ENCODE measurements around the gene NEMP2.
"Not testable (repeated sequence)": the region's sequence is repeated elsewhere in the genome, so short reads cannot be mapped to it uniquely, and the experiment has no call there.

Gene NEMP2

DNA sequence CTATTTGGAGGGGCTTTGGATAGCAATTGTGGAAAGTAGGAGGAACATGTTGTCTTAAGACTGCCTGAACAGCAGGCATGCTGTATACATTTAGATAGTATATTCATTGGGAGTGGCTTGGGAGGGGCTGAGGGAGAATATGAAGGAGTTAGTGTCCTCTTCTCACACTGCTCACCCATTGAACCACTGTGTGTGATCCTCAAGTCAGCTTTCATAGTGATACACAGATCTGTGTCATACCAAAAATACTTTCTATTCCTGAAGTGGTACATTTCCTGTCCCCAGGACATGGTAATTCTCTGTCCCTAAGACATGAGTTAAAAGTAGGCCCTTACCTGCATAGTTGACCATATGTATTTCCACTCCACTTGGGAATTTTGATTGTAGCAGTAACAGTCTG, 9.6 kb downstream of the NEMP2 start:
- DNase-seq, result no peak

DNA sequence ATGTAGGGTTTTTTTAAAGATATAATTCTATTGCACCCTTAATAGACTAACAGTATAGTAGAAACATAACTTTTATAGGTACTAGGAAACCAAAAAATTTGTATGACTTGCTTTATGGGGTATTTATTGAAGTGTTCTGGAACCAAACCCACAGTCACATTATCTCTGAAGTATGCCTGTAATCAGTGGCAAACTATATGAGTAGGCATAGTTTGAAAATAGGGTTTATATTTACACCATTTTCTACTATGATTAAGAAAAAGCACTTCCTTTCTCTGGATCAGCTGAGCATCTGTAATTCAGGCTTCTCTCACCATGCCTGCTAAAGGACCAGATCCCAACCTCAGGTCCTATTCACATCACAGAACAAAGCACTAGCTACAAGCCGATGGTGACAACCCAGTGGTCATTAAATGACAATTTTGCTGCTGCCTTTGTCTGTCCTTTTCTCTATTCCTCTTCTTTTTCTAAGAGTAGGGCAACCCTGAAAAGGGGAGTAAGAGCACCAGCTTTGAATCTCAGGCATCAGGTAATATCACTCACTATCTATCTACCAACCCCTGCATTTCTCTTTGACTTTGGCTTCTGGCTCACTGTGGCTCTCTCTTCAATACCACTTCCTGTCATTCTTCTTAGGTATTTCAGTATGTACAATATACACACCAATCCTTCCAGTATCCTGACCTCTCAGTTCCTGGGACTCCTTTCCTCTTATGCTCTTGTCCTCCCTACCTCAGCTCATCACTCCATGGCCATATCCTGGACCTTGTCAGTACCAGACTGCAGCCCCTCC, 14.4 kb downstream of the NEMP2 start:
- peak in 1 of 5 experiments; percentile 85 for DNase-seq

DNA sequence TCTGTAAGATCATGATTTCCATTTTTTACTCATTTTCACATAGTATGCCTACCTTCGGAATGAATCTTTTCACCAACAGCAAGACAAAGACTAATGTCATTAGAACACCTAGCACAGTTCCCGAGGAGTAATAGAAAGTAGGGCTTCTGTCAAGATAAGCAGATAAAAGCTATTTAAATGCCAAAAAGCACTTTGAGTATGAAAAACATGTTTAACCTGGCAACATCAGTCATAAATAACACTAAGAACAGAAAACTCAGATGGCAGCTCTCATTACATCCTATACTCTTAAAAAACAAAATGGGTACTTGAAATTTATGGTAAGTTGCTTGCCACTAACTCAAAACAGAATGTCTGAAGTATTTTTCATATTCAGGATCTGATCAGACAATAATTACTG, 17.1 kb downstream of the NEMP2 start:
- DNase-seq, result no peak

DNA sequence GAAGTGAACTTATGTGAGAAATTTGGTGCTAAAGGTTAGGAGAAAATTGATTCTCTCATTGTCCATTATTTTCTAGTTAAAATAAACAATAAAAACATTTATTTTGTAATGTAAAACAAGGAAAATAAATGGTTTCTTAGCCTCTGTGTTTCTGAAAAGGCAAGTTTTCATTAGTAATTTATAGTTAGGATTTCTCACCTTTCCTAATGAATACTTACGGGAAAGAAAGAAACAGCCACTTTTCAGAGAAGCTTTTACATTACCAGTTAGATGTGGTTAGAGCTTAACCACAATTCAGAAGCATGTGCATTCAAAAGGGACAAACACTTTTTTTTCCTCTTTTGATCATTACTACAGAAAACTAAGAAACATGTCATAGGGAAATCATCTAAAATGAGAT, 18.8 kb downstream of the NEMP2 start:
- DNase-seq, result peak in 2 of 5 experiments; percentile 18 to 60

DNA sequence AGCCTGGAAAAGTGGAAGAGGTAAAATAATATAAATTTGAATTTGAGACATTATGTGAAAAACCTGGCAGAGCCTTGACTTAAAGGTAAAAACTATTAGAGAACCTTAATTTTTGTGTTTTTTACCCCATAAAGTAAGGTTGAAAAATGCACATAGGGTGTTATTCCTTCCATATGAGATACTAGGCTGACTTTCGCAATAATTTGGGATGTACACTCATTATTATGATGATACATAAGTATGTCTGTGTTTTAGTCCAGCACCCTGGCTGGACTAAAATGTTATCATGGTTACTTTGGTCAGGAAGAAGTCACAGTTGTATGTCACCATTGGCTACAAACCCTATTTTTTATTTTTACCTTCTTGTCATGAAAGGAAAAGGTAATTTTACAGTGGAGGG, 19.8 kb downstream of the NEMP2 start:
- DNase-seq, result no peak

DNA sequence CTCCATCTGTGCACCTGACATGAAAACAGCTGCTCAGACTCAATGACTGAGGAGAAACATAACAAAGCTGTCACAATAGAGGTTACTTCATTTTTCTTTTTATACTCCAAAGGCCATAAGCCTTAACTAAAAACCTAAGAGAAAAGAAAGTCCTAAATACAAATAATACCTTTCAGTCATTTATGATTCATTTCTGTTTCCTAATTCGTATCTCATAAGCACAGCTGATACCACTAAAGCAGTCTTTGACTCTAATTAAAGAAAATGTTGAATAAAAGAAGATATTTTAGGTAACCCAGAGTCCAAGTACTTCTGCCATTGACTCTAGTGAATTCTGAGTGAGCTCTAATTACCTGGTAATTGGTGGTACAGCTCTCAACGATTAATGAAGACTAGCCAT, 20.6 kb downstream of the NEMP2 start:
- no peak for DNase-seq

DNA sequence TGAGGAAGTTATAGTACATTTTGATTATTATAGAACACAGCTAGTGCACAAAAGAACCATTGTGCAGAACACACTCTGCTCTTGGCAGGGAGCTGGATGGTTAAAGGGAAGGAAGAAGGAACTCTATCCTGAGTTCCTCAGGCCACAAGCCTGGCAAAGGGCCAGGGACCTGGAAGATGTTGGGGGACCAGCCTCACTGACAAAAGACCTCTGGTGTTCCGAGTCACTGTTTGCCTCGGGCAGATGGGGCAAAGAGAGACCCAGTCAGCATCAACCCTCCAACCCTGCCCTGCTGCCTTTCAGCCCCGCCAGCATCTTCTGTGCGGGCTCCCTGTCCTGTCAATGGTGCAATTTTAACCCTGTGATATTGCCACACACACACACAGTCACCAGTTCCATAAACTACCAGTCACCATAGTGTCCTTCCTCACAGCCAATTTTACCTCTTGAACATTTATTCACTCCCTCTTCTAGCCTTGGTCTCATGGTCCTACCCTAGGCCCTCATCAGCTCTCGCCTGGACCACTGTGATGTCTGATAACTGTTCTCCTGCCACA, 21.9 kb downstream of the NEMP2 start:
- DNase-seq, result no peak

DNA sequence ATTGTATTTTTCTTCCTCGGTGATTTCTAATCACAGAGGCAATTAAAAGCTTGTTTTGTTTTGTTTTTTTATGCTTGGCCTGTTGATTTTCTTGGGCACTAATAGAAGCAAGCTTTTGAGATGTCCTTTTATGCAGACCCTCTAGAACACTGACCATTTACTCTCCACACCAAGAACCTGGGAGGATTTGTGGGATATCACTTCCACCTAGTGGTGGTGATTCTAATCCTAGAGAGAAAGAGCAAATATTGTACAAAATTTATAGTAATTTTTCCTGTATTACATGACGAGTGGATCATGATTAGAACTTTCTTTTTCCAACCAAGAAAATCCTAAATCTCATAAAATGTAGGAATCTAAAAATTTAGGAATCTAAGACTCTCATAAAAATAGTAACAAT, 23.4 kb downstream of the NEMP2 start:
- no peak for DNase-seq

DNA sequence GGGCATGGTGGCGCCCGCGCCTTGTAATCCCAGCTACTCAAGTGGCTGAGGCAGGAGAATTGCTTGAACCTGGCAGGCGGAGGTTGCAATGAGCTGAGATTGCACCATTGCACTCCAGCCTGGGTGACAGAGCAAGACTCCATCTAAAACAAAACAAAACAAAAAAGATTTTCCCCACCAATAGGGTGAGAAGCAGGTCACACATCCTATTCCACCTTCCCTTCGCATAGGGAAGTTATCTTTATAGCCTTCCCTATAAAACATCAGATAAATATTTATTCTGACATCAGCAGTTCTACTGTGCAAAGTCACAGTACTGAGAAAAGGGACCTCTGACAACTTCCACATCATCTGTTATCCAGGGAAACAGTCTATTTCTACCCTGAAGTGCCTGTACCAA, 24.6 kb downstream of the NEMP2 start:
- DNase-seq, result not testable (repeated sequence)

DNA sequence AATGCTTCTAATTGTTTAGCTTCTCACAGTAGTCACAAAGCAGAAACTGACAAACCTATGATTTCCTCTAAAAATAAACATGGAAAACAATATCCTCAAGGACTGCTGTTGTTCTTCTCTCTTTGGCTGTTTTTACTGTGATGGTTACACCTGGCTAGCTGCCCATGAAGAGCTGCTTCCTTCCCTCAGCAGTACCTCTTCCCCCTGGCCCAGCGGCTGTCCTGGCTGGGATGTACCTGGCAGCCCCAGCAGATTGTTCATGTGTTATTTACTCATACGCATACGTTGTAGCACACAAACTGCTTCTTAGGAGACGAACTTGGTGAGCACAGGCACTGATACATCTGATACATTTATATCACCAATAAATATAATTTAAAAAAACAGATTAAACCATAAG, 27.4 kb downstream of the NEMP2 start:
- DNase-seq, result no peak

DNA sequence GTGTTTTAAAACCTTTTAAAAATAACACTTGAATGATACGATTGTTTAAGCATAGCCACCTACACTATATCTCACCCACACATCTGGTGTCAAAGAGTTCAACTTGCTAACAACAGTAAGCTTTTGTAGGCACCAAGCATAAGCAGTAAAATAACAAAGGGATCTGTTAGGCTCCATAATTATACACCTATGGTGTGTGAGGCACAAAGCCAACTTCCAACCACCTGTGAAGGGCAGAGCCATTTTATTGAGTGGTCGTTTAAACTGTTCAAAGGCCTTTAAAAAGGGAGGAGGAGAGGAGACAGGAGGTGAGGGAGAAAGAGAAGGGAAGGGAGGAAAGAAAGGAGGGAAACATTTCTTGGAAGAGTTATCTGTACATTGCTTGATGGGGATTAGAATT, 27.9 kb downstream of the NEMP2 start:
- DNase-seq, result no peak

DNA sequence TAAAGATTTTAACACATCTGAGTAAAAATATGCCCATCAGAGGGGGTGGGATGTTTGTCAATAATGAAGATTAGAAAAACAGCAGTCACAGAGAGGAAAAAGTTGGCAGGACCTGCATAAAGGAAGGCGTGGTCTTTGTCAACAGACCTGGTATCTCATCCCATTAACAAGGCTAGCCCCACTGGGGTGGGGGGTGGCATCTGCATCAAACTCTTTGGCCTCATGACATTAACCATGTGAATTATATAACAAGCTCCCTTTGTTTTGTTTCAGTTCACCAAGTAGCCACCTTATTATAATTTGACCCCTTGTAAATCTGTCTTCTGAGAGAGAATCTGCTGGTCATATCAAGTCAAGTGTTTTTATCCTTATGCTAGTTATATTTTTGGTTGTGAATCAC, 28.8 kb downstream of the NEMP2 start:
- no peak for DNase-seq

DNA sequence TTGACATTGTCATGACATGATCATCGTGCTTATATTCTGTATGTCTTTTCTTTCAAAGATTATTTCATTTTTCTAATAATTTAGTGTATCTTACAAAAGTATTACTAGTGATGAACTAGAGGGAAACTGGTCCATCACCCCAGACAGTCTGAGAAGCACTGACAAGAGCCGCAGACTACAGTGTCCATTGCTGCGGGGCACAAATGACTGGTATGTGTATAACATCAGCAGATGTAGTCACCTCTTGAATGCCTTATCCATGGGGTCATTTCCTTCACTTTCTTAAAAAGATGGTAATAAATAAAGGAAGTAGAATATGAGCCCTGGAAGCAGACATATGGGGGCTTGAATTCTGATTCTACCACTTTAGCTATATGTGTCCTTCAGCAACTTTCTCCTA, 29.6 kb downstream of the NEMP2 start:
- DNase-seq, result no peak

DNA sequence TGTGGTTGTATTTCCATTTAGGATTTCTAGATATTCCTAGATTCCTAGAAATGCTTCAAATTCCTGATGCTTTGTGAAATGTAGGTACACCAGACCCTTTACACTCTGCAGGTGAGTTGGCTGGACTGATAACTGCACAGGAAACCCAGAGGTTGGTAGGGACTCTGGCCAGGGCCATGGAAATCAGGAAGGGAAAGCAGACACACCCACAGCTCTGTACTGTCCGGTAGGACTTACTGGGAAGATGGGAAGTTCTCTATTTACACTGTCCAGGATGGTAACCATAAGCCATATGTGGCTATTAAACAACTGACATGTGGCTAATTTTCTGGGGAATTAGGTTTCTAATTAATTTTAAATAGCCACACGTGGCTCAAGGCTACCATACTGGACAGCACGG, 31.4 kb downstream of the NEMP2 start:
- DNase-seq, result no peak

DNA sequence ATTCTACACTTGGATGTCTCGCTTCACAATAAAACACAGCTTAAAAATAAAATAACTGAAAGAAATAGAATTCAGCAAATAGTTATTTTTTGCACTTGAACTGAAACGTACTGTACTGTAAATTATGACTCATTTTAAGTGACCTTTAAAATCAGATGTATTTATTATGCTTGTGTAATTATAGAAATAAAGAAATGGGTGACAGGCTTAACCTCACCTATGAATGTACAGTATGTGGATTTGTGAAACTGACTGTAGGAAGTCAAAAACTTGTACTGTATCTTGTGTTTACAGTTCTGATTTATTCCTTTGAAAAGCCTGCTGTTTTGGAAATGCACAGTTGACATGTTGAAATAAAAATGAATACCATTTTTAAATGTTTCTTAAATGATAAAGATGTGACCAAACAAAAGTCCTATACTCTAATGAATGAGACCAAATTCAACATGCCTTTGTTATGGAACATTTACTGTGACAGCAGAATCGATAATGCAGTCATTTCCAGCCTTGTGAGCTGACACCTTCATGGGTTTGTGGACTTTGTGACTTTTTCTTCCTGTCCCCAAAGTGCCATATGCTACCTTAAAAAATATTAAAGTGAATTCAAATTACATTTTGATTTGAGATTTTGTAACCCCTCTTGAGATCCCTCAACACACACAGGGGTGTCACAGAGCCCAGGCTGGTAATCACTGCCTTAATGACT, 32.7 kb downstream of the NEMP2 start:
- no peak for DNase-seq

DNA sequence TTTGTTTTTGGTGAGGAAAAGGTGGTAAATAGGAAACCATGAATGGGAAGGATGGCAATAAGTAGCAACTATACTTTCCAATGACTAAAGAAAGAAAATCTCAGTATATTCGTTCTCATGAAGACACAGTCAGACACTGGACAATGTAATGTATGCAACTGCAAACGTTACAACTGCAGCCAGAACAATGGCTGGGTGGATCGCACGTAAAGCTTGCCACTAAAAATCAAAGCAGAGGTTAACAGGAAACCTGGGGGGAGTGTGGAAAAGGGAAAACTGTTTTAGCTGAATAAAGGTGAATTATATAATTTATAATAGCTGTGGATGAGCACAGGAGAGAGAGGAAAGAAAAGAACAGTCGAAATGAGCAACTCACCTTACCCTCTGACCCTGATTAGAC, 33.3 kb downstream of the NEMP2 start:
- DNase-seq, result no peak

DNA sequence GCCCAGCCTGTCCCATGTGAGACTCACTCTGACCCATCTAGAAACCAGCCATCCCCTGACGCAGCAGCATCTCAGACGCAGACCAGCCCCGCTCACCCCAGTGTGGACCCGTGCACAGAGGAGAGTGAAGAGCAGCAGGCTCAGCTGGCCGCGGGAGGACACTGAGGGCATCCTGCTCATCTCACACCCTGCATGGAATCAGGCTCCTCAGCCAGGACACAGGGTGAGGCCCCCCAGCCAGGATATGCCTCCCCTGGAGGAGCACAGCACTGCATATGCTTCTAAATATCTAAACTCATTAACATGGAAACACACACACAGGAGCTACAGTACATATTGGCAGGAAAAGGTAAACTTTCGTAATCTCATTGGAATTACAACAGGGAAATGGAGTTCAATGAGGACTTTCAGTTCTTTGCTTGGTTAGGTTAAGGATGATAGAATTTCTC, 34.4 kb downstream of the NEMP2 start:
- DNase-seq, result no peak

DNA sequence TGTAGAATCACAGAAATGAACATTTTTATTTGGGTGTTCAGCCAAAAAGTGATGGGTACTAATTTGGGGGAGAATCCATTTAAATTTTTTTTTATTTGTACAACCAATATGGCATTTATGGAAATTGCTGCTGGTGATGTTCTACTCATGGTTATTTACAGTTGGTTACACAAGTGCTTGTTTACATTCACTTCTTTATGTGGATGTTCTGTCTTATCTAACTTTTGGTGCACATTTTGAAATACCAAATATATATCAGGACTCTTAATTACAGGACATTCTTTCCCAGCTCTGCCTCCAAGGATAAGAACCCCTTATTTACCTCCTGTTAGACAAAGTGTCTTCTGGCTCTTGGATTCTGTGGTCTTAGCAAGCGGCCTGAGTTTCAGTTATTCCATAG, 35.2 kb downstream of the NEMP2 start:
- no peak for DNase-seq

DNA sequence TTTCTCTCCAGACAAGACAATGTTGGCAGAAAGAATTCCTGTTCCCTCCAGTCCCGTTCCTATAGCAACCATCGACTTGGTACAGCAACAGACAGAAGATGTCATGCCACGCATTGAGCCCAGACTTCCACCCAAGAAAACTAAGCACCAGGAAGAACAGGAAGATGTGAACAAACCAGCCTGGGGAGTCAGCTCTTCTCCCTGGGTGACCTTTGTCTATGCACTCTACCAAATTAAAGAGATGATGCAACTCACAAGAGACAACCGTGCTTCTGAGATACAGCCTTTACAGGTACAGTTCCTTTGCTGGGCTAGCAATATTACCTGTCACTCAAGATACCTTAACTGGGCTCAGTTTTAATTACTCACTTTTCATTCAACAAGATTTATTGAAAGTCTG, 37.1 kb downstream of the NEMP2 start:
- DNase-seq, result no peak

DNA sequence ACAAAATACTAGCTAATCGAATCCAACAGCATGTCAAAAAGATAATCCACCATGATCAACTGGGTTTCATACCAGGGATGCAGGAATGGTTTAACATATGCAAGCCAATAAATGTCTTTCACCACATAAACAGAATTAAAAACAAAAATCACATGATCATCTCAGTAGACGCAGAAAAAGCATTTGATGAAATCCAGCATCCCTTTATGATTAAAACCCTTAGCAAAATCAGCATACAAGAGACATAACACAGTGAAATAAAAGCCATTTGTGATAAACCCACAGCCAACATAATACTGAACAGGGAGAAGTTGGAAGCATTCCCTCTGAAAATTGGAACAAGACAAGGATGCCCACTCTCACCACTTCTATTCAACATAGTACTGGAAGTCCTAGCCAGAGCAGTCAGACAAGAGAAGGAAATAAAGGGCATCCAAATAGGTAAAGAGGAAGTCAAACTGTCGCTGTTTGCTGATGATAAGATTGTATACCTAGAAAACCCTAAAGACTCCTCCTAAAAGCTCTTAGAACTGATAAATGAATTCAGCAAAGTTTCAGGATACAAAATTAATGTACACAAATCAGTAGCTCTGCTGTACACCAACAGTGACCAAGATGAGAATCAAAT, 39.8 kb downstream of the NEMP2 start:
- not testable (repeated sequence) for DNase-seq

DNA sequence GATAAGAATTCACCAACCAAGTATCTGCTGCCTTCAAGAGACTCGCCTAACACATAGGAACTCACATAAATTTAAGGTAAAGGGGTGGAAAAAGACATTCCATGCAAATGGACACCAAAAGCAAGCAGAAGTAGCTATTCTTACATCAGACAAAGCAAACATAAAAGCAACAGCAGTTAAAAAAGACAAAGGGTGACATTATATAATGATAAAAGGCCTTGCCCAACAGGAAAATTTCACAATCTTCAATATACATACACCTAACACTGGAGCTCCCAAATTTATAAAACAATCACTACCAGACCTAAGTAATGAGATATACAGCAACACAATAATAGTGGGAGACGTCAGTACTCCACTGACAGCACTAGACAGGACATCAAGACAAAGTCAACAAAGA, 41.4 kb downstream of the NEMP2 start:
- no peak for DNase-seq

DNA sequence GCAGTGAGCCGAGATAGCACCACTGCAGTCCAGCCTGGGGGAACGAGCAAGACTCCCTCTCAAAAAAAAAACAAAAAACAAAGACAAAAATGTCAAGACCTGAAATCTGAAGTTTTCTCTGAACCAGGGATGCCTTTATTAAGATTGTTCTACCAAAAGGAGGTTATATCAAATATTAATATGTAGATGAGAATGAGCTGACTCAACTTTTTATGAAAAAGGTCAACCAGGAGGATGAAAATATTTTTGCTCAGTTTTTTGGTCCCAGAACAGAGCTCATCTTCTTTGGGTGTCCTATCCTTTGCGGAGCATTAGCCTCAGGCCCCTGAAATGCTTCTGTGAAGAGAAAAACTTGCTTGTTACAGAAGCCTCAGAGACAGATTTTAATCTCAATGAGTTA, 44.0 kb downstream of the NEMP2 start:
- no peak for DNase-seq

DNA sequence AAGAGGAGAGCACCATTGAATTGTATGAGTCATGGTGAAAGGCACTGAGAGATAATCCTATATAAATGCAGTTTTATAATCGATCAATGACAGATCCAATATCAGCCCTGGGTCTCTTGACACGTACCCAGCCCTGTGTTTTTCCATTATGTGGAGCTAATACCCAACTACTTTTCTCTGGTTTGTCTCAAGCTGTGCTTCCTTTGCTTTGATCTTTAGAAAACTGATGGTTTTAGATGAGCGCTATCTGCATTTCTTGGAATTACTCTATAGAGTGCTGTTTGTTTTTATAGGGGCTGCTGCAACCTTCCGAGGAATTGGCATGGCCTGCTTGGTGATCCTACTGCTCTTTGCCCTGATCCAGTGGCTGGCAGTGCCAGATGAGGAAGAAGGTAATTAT, 45.0 kb downstream of the NEMP2 start:
- DNase-seq, result peak in 1 of 5 experiments; percentile 9

All from T-helper 2 cell (primary cell).